ENCODE results near the gene KRTAP5-8.

DNA sequence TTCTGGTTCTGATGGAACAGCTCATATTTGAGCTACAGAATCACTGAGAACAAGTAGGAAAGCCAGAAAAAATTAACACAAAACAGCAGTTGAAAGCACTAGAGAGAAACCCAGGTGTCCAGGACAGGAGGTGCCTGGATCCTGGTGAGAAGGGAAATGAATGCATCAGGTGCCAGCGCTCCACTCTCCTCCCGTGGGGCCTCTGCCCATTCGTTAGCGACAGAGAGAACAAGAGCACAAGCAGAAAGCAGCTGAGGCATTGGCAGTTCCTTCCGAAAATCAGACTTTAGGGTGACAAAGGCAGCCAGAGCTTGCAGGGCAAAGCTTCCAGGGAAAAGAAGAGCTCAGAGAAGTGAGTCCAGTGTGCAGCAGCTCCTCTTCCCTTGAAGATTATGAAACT, 30.7 kb upstream of the KRTAP5-8 start:
- TF ChIP-seq, protein P1, sequence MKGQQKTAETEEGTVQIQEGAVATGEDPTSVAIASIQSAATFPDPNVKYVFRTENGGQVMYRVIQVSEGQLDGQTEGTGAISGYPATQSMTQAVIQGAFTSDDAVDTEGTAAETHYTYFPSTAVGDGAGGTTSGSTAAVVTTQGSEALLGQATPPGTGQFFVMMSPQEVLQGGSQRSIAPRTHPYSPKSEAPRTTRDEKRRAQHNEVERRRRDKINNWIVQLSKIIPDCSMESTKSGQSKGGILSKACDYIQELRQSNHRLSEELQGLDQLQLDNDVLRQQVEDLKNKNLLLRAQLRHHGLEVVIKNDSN (IDR thresholded peaks at IDR 0.05): no peak
- TF ChIP-seq REST (IDR thresholded peaks at IDR 0.05; ENCODE audit: low read depth): no peak
- no peak for TF ChIP-seq RAD21 (IDR thresholded peaks at IDR 0.05; ENCODE audit: low read depth)
- no peak for TF ChIP-seq CREB1 (IDR thresholded peaks at IDR 0.05; ENCODE audit: low read depth)
- no peak for TF ChIP-seq FOXM1 (IDR thresholded peaks at IDR 0.05; ENCODE audit: borderline replicate concordance, low read depth)
- no peak for TF ChIP-seq CEBPB (IDR thresholded peaks at IDR 0.05)
- no peak for TF ChIP-seq EGR1 (IDR thresholded peaks at IDR 0.05)
- TF ChIP-seq, protein P2, sequence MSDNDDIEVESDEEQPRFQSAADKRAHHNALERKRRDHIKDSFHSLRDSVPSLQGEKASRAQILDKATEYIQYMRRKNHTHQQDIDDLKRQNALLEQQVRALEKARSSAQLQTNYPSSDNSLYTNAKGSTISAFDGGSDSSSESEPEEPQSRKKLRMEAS (IDR thresholded peaks at IDR 0.05): no peak
- TF ChIP-seq YY1 (IDR thresholded peaks at IDR 0.05; ENCODE audit: low read depth): no peak
- TF ChIP-seq ZBTB7A (IDR thresholded peaks at IDR 0.05; ENCODE audit: low read depth): no peak
- TF ChIP-seq TCF12 (IDR thresholded peaks at IDR 0.05; ENCODE audit: low read depth): no peak

Measured in Ishikawa (cell line).